HL-60 (cell line): ENCODE results near the gene CYP3A7.
"Not testable (repeated sequence)": the region's sequence is repeated elsewhere in the genome, so short reads cannot be mapped to it uniquely, and the experiment has no call there.

Experiments used
- DNase-seq, 2 experiments: peaks; one replicate each; pipeline ENCODE4 v3.0.0-alpha.2; 2010 to 2020; ENCODE audit warnings: low read depth in 1 of 2, low spot score in 1 of 2
- H3K27ac ChIP-seq: fragments of 250-450 bp; sonication (Bioruptor Pico); replicated peaks from 2 replicates; pipeline ENCODE4 v1.5.1; 2020; ENCODE audit warnings: mild to moderate bottlenecking, moderate library complexity
- H3K27me3 ChIP-seq: fragments of 250-450 bp; sonication (Bioruptor Pico); 2 replicates; pipeline ENCODE4 v1.5.1; 2021; ENCODE audit warnings: mild to moderate bottlenecking, moderate library complexity; ENCODE audit not compliant: insufficient read depth, poor library complexity, severe bottlenecking
- H3K4me3 ChIP-seq: replicated peaks from 2 replicates; pipeline ENCODE4 v1.5.1; 2011; ENCODE audit warnings: mild to moderate bottlenecking, control low read depth, low read length; ENCODE audit not compliant: insufficient read depth
- GABPA ChIP-seq: IDR thresholded peaks from 2 replicates; pipeline ENCODE4 v1.6.1; 2012; ENCODE audit warnings: low read depth
- POLR2AphosphoS5 ChIP-seq: IDR thresholded peaks from 2 replicates; pipeline ENCODE4 v1.6.1; 2012; ENCODE audit warnings: low read depth
- SPI1 ChIP-seq: IDR thresholded peaks from 2 replicates; pipeline ENCODE4 v1.6.1; 2012; ENCODE audit warnings: low read depth, mild to moderate bottlenecking, borderline replicate concordance
- TF ChIP-seq, protein P1 (sequence below): IDR thresholded peaks from 2 replicates; pipeline ENCODE4 v1.6.1; 2012; ENCODE audit warnings: low read depth; ENCODE audit not compliant: insufficient replicate concordance
- TF ChIP-seq, protein P2 (sequence below): IDR thresholded peaks from one replicate; pipeline ENCODE4 v1.5.1; 2011; ENCODE audit warnings: low read length, control low read depth, inconsistent platforms; ENCODE audit not compliant: insufficient read depth

CYP3A7 gene

DNA sequence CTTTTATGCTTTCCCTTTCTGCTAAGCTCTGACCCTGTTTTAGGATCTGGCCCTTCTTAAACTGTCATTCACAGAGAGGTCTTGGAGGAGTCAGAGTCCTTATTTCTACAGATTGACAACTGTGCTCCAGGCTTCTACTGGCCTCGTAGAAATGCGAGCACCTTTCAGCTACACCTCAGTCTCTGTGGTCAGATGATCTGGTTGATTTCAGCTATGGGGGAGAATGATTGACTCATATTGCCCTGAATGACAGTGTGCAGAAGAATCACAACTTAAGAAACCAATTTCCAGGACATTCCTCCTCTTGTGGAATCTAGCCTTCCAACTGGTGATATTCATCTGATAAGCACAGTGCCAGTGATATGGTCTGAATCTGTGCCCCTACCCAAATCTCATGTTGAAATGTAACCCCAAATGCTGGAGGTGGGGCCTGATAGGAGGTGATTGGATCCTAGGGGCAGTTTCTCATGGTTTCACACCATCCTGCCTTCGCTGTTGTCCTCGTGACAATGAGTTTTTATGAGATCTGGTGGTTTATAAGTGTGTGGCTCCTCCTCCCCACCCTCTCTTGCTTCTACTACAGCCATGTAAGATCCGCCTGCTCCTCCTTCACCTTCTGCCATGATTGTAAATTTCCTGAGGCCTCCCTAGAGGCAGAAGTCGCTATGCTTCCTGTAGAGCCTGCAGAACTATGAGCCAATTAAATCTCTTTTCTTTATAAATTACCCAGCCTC, 14.0 kb upstream of the CYP3A7 start:
- Histone ChIP-seq H3K27me3 (peaks cover 14% of the 10 kb centered on the region), H3K27ac (no peak overlapping the region), H3K4me3 (no peak overlapping the region)
- TF ChIP-seq POLR2AphosphoS5 (no peak), SPI1 (no peak), GABPA (no peak)
- TF ChIP-seq, protein P1, sequence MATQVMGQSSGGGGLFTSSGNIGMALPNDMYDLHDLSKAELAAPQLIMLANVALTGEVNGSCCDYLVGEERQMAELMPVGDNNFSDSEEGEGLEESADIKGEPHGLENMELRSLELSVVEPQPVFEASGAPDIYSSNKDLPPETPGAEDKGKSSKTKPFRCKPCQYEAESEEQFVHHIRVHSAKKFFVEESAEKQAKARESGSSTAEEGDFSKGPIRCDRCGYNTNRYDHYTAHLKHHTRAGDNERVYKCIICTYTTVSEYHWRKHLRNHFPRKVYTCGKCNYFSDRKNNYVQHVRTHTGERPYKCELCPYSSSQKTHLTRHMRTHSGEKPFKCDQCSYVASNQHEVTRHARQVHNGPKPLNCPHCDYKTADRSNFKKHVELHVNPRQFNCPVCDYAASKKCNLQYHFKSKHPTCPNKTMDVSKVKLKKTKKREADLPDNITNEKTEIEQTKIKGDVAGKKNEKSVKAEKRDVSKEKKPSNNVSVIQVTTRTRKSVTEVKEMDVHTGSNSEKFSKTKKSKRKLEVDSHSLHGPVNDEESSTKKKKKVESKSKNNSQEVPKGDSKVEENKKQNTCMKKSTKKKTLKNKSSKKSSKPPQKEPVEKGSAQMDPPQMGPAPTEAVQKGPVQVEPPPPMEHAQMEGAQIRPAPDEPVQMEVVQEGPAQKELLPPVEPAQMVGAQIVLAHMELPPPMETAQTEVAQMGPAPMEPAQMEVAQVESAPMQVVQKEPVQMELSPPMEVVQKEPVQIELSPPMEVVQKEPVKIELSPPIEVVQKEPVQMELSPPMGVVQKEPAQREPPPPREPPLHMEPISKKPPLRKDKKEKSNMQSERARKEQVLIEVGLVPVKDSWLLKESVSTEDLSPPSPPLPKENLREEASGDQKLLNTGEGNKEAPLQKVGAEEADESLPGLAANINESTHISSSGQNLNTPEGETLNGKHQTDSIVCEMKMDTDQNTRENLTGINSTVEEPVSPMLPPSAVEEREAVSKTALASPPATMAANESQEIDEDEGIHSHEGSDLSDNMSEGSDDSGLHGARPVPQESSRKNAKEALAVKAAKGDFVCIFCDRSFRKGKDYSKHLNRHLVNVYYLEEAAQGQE: no peak
- TF ChIP-seq, protein P2, sequence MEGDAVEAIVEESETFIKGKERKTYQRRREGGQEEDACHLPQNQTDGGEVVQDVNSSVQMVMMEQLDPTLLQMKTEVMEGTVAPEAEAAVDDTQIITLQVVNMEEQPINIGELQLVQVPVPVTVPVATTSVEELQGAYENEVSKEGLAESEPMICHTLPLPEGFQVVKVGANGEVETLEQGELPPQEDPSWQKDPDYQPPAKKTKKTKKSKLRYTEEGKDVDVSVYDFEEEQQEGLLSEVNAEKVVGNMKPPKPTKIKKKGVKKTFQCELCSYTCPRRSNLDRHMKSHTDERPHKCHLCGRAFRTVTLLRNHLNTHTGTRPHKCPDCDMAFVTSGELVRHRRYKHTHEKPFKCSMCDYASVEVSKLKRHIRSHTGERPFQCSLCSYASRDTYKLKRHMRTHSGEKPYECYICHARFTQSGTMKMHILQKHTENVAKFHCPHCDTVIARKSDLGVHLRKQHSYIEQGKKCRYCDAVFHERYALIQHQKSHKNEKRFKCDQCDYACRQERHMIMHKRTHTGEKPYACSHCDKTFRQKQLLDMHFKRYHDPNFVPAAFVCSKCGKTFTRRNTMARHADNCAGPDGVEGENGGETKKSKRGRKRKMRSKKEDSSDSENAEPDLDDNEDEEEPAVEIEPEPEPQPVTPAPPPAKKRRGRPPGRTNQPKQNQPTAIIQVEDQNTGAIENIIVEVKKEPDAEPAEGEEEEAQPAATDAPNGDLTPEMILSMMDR: no peak
- DNase-seq: no peak

DNA sequence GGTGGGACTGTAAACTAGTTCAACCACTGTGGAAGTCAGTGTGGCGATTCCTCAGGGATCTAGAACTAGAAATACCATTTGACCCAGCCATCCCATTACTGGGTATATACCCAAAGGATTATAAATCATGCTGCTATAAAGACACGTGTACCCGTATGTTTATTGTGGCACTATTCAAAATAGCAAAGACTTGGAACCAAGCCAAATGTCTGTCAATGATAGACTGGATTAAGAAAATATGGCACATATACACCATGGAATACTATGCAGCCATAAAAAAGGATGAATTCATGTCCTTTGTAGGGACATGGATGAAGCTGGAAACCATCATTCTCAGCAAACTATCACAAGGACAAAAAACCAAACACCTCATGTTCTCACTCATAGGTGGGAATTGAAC, 11.9 kb upstream of the CYP3A7 start:
- not testable (repeated sequence) for H3K4me3 ChIP-seq, H3K27me3 ChIP-seq, H3K27ac ChIP-seq, DNase-seq

DNA sequence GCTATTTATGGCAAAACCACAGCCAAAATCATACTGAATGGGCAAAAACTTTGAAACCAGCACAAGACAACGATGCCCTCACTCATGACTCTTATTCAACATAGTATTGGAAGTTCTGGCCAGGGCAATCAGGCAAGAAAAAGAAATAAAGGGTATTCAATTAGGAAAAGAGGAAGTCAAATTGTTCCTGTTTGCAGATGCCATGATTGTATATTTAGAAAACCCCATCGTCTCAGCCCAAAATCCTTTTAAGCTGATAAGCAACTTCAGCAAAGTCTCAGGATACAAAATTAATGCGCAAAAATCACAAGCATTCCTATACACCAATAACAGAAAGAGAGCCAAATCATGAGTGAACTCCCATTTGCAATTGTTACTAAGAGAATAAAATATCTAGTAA, 10.4 kb upstream of the CYP3A7 start:
- H3K27ac ChIP-seq, H3K27me3 ChIP-seq, H3K4me3 ChIP-seq, DNase-seq: not testable (repeated sequence)
- peak; percentile 55; the same call in 1 of the 2 replicates for TF ChIP-seq SPI1

DNA sequence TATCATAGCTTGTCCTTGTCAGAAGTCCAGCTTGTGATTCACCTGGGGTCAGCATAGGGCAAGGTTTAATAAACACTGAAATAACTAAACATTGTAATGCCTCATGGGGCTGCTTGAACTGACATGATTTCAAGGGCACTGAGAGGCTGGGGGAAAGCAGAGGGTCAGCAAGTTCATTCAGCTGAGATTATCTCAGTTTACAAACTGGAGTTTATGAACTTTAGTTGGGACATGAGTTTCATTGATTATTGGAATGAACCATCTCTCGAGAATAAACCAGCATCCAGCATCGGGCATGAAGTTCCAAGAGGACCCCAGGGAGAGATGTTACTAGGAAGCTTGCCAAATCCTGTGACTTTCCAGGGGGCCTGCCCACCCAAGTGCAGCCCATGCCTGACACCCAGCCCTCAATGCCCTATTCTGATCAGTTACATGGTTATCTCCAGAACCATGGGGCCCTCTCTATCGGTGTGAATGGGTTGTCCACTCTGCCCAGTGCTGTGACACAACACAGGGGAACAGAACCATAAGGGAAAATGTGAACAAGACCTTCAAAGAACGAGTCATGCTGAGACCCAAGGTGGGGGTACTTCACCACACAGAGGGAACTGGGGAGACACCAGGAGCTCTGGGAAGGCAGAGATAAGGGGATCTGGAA, 7.9 kb upstream of the CYP3A7 start:
- Histone ChIP-seq H3K27me3 (peaks cover 2% of the 10 kb centered on the region), H3K27ac (no peak overlapping the region), H3K4me3 (no peak overlapping the region)
- no peak for DNase-seq
- TF ChIP-seq, protein P1: no peak
- TF ChIP-seq SPI1: no peak
- TF ChIP-seq, protein P2: no peak
- no peak for TF ChIP-seq POLR2AphosphoS5
- TF ChIP-seq GABPA: no peak

DNA sequence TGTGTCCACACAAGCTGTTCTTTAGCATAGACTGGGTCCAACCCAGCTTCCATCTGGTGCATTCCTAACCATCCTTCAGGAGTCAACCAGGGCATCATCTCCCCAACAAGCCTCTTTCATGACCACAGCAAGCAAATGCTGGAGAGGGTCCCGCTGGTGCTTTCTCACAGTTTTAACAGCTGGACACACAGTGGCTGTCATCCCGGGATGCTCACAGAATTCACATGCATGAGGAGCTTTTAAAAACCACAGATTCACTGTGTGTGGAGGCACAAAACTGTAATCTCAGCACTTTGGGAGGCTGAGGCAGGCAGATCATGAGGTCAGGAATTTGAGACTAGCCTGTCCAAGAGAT, 6.4 kb upstream of the CYP3A7 start:
- TF ChIP-seq POLR2AphosphoS5 (no peak), GABPA (no peak)
- Histone ChIP-seq H3K4me3 (no peak overlapping the region), H3K27ac (peak overlapping the region; percentile 48), H3K27me3 (no peaks in the 10 kb centered on the region)
- no peak for DNase-seq
